GM21717 (cell line): ENCODE data around the gene RIPPLY2.
"Not testable (repeated sequence)": the region's sequence is repeated elsewhere in the genome, so short reads cannot be mapped to it uniquely, and the experiment has no call there.

Experiments
- ATAC-seq: cut with Tn5 transposase; IDR thresholded peaks from one replicate; pipeline ENCODE4 v1.9.1; 2021; ENCODE audit warnings: mild to moderate bottlenecking, moderate library complexity; ENCODE audit not compliant: unreplicated experiment

Gene RIPPLY2

GRCh38 chr6:83853178-83854000, at the start of gene RIPPLY2:
Gene RIPPLY2 (plus strand): TSS chr6:83853360. CDS start chr6:83853417, 57 bp downstream.
- ATAC-seq: no peak

GRCh38 chr6:83803492-83803891, 49.7 kb upstream of the RIPPLY2 start:
- ATAC-seq: not testable (repeated sequence)

- ATAC-seq: no peak
Measured at GRCh38 chr6:83804886-83805285, 48.3 kb upstream of the RIPPLY2 start.

- ATAC-seq: no peak
Measured at GRCh38 chr6:83808005-83808404, 45.2 kb upstream of the RIPPLY2 start.

DNA sequence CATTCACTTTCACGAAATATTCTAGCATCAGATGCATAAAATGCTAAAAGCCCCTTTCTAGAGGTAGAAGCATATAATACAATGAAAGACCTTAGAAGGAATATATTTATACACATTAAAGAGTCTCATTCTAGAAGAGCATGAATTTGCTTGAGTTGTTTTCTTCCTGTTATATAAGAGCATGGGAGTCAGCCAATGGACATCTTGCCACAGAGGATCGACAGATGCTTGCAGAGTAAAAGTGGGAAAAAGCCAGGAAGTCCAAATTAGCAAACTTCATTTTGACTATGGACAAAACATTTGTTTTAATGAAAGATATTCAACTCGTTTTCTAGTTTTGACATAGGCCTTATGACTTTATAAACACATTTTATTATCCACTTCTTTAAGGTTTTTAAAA, 44.2 kb upstream of the RIPPLY2 start:
- ATAC-seq: no peak

DNA sequence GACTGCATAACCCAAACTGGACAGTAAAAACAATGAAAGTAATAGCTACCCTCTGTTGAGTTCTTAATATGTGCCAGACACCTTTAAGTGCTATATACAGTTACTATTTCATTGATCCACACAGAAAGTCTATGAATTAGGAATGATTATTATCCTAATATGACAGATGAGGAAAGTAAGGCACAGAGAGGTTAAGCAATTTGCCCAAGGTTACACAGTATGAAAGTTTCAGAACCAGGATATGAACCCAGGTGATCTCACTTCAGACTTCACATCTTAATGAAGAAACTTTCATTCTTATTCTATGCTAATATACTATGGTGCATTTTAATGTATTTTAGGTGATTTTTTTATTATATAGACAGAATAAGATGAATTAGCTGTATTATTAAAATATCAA, 40.6 kb upstream of the RIPPLY2 start:
- no peak for ATAC-seq

DNA sequence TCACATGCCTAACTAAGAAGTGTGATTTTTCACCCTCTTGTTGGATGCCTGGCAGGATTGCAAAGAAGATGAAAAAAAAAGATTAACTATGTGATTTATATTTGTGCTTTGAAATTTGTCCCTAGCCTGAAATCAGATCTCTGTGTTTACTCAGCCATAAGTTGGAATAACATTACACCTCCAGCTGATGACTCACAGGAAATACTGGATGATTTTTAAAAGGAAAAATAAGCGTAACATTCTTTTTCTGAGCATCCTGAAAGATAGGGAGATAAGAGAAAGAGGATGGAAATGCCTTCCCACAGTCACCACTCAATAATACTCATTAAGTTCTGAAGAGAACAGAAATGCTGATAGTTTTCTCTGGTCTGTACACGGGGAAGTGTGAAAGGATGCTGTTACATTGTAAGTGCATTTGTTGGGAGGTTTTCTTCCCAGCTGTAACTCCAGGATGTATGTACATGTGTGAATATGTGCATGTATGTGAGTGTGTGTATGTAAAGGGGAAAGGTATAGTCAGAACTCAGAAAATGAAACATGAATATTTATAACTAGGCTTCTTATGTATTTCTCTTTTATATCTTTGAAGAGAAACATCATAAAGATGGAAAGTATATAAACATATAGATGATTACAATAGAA, 37.4 kb upstream of the RIPPLY2 start:
- ATAC-seq: no peak

DNA sequence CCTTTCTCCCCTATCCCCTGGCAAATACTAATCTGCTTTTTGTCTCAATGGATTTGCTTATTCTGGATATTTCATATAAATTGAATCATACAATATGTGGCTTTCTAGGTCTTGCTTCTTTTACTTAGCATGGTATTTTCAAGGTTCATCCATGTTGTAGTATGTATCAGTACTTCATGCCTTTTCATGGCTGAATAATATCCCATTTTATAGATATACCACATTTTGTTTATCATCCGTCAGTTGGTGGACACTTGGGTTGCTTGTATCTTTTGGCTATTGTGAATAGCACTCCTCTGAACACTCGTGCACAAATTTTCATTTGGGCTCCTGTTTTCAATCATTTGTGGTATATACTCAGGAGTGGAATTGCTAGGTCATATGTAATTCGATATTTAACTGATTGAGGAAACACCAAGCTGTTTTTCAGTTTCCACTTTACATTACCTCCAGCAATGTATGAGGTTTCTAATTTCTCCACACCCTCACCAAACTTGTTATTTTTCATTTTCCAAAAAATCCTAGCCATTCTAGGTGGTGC, 30.5 kb upstream of the RIPPLY2 start:
- no peak for ATAC-seq

GRCh38 chr6:83824388-83824801, 28.8 kb upstream of the RIPPLY2 start:
- no peak for ATAC-seq

DNA sequence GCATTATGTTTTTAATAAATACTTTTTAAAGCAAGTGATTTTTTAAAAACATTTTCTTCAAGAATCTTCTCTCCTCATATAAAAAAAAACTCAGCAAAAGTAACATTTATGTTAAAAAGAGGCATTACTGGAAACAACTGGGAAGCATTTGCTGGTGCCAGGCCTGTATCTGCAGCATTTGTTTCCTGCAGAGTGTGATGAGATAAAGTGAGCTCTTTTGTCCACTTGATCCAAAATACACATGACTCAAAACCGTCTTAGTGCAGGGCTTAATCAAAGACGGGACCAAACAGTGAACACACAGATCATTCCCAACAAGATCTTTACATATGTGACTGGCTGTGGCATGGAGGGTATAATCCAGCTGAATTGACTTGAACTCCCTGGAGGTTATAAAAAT, 28.3 kb upstream of the RIPPLY2 start:
- ATAC-seq: no peak

DNA sequence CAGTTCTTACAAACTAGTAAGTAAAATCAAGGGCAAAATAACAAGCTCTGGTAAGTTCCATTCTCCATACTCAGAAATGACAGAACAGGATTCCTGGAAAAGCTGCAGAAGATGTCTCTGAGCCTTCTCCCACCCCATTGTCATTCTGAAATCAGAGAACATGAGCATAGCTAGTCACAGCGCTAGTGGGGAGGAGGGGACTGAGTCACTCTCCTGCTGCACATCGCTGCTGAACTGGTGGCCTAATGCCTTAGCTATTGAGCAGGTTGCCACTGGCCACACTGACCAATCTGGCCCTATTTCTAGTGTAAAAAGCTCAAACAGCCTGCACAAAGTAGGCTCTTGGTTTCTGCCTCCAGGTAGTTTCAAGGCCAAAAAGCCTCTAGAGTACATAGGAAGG, 26.1 kb upstream of the RIPPLY2 start:
- ATAC-seq: no peak

GRCh38 chr6:83838727-83839126, 14.4 kb upstream of the RIPPLY2 start:
- no peak for ATAC-seq

- no peak for ATAC-seq
Measured at GRCh38 chr6:83844170-83844569, 9.0 kb upstream of the RIPPLY2 start.

GRCh38 chr6:83846291-83846690, 6.9 kb upstream of the RIPPLY2 start:
- ATAC-seq: no peak

- ATAC-seq: peak; percentile 97
Measured at GRCh38 chr6:83847179-83847578, 6.0 kb upstream of the RIPPLY2 start.

DNA sequence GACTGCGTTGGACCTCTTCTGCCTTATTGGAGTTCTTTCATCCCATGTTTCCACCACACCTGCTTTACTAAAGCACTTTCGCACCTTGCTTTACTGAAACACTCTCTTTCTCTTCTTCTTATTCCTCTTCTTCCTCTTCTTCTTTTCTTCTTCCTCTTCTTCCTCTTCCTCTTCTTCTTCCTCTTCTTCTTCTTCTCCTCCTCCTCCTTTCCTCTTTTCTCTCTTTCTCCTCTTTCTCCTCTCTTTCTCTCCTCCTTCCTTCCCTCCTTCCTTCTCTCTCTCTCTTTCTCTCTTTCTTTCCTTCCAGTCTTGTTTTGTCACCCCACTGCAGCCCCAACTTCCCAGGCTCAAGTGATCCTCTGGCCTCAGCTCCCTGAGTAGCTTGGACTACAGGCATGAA, 4.0 kb upstream of the RIPPLY2 start:
- no peak for ATAC-seq

GRCh38 chr6:83849610-83850009, 3.5 kb upstream of the RIPPLY2 start:
- ATAC-seq: no peak

GRCh38 chr6:83852528-83853177, 507 bp upstream of the RIPPLY2 start:
- ATAC-seq: no peak

GRCh38 chr6:83854001-83854501, 891 bp downstream of the RIPPLY2 start:
- ATAC-seq: no peak

DNA sequence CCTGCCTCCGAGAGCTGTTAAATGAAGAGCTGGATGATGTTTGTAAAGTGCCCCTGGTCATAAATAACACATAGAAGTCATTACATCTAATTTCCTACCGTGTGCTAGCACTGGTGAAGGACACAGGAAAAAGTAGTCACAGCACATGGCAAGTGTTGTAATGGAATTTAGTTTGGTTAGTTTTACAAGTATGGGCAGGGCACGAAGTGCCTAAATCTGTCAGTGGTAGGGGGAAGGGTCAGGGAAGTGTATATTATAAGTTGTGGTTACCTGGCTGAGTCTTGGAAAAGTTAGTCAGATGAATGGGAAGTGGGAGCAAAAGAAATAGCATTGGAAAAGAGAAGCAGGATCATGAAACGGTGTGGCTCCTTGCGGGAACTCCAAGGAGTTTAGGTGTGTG, 1.6 kb downstream of the RIPPLY2 start:
- no peak for ATAC-seq
